OCI-LY3 (cell line): Measurements from ENCODE around the gene EID1.

Experiments
- H2AFZ ChIP-seq: fragments of 200-600, 300-600 bp; shearing (Covaris generic); 2 replicates; pipeline ENCODE4 v1.6.0; 2014; ENCODE audit warnings: antibody characterized with exemption, low read depth, low read length
- H3K27ac ChIP-seq: fragments of 200-600, 300-600 bp; sonication (generic); 2 replicates; pipeline ENCODE4 v1.5.1; 2014; ENCODE audit warnings: mild to moderate bottlenecking, low read length, moderate library complexity, mixed read lengths
- H3K27me3 ChIP-seq: fragments of 200-600, 300-600 bp; sonication (generic); 2 replicates; pipeline ENCODE4 v1.6.1; 2014; ENCODE audit warnings: low read depth, low read length, mixed read lengths
- H3K36me3 ChIP-seq: fragments of 200-600, 300-600 bp; sonication (generic); replicated peaks from 2 replicates; pipeline ENCODE3; 2014; ENCODE audit warnings: low read depth, low read length, mixed read lengths
- H3K4me1 ChIP-seq: fragments of 300-600, 200-600 bp; sonication (generic); 2 replicates; pipeline ENCODE4 v1.6.1; 2014; ENCODE audit warnings: low read length, mixed read lengths
- H3K4me2 ChIP-seq: fragments of 200-600, 300-600 bp; sonication (generic); 2 replicates; pipeline ENCODE4 v1.6.1; 2014; ENCODE audit warnings: low read length, mixed read lengths
- H3K4me3 ChIP-seq: fragments of 300-600, 200-600 bp; sonication (generic); 2 replicates; pipeline ENCODE4 v1.5.1; 2014; ENCODE audit warnings: antibody characterized with exemption, mild to moderate bottlenecking, low read length, moderate library complexity
- H3K79me2 ChIP-seq: fragments of 300-600, 200-600 bp; shearing (Covaris generic); 2 replicates; pipeline ENCODE4 v1.6.1; 2014; ENCODE audit warnings: mild to moderate bottlenecking, low read length, mixed read lengths
- H3K9ac ChIP-seq: fragments of 300-600, 200-600 bp; shearing (Covaris generic); 2 replicates; pipeline ENCODE4 v1.6.0; 2014; ENCODE audit warnings: mild to moderate bottlenecking, low read length, moderate library complexity
- H3K9me3 ChIP-seq: fragments of 200-600, 300-600 bp; shearing (Covaris generic); 2 replicates; pipeline ENCODE4 v1.6.1; 2014; ENCODE audit warnings: low read length, mixed read lengths; ENCODE audit not compliant: insufficient read depth
- H4K20me1 ChIP-seq: fragments of 200-600, 300-600 bp; sonication (generic); 2 replicates; pipeline ENCODE4 v1.6.1; 2016; ENCODE audit warnings: low read length, mixed read lengths; ENCODE audit not compliant: insufficient read depth
- CTCF ChIP-seq: fragments of 200-600, 300-600 bp; sonication (generic); IDR thresholded peaks from 2 replicates; pipeline ENCODE4 v1.5.1; 2014; ENCODE audit warnings: antibody characterized with exemption, low read length, low read depth
- EZH2phosphoT487 ChIP-seq: fragments of 200-600 bp; shearing (Covaris generic); IDR thresholded peaks from 2 replicates; pipeline ENCODE4 v1.6.1; 2018; ENCODE audit warnings: antibody characterized with exemption, mixed run types, low read depth

EID1 gene, protein sequence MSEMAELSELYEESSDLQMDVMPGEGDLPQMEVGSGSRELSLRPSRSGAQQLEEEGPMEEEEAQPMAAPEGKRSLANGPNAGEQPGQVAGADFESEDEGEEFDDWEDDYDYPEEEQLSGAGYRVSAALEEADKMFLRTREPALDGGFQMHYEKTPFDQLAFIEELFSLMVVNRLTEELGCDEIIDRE

GRCh38 chr15:48877630-48878595 lies at the start of gene EID1:
EID1 (plus strand) TSS chr15:48878134; CDS start chr15:48878177, 43 bp downstream.
- Histone ChIP-seq H3K4me2 (peak within 1 kb of the TSS; percentile 73), H3K27ac (peak within 1 kb of the TSS; percentile 82), H3K36me3 (peaks cover 17% of the 10 kb centered on the region), H3K4me1 (peaks cover 24% of the 10 kb centered on the region), H3K9me3 (no peaks in the 10 kb centered on the region), H2AFZ (peak within 1 kb of the TSS; percentile 91), H3K9ac (peak within 1 kb of the TSS; percentile 84), H3K27me3 (no peaks in the 10 kb centered on the region), H3K79me2 (peaks cover 24% of the 10 kb centered on the region), H3K4me3 (peak within 1 kb of the TSS; percentile 92), H4K20me1 (peaks cover 13% of the 10 kb centered on the region)
- TF ChIP-seq EZH2phosphoT487 = no peak

DNA sequence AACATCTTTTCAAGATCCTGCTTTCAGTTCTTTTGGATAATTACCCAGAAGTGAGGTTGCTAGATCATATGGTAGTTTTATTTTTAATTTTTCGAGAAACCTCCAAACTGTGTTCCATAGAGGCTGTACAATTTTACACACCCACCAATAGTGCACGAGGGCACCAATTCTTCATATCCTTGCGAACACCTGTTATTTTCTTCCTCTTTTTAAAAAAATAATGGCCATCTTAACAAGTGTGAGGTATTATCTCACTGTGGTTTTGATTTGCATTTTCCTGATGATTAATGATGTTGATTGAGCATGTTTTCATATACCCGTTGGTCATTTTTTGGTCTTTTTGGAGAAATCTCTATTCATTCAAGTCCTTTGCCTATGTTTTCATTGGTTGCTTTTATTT lies 49.5 kb upstream of the EID1 start:
- H3K4me2 ChIP-seq = no peak overlapping the region
- no peaks in the 10 kb centered on the region for H3K36me3 ChIP-seq
- no peak overlapping the region for H3K4me3 ChIP-seq
- no peaks in the 10 kb centered on the region for H3K79me2 ChIP-seq
- no peak overlapping the region for H3K27ac ChIP-seq
- H3K9ac ChIP-seq = no peak overlapping the region
- H3K4me1 ChIP-seq = peaks cover 5% of the 10 kb centered on the region; the same call in 1 of the 2 replicates
- no peaks in the 10 kb centered on the region for H3K27me3 ChIP-seq
- TF ChIP-seq CTCF = no peak
- no peak for TF ChIP-seq EZH2phosphoT487
- no peaks in the 10 kb centered on the region for H4K20me1 ChIP-seq
- no peaks in the 10 kb centered on the region for H3K9me3 ChIP-seq
- H2AFZ ChIP-seq = no peak overlapping the region

DNA sequence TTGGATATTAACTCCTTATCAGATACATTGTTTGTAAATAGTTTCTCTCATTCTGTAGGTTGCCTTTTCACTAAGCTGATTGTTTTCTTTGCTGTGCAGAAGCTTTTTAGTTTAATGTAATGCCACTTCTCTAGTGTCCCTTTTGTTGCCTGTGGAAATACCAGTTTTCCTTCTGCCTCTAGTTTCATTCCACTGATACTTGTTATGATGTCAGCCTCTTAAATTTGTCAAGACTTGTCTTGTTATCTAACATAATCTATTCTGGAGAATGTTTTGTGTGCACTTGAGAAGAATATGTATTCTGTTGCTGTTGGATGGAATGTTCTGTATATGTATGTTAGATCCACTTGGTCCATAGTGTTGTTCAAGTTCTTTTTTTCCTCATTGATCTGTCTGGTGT lies 49.0 kb upstream of the EID1 start:
- Histone ChIP-seq H3K4me3 (no peak overlapping the region), H2AFZ (no peak overlapping the region), H3K27me3 (no peaks in the 10 kb centered on the region), H4K20me1 (no peaks in the 10 kb centered on the region), H3K9me3 (no peaks in the 10 kb centered on the region), H3K4me2 (no peak overlapping the region), H3K36me3 (no peaks in the 10 kb centered on the region), H3K4me1 (peaks cover 5% of the 10 kb centered on the region; the same call in 1 of the 2 replicates), H3K9ac (no peak overlapping the region), H3K27ac (no peak overlapping the region), H3K79me2 (no peaks in the 10 kb centered on the region)
- TF ChIP-seq CTCF = no peak
- TF ChIP-seq EZH2phosphoT487 = no peak

DNA sequence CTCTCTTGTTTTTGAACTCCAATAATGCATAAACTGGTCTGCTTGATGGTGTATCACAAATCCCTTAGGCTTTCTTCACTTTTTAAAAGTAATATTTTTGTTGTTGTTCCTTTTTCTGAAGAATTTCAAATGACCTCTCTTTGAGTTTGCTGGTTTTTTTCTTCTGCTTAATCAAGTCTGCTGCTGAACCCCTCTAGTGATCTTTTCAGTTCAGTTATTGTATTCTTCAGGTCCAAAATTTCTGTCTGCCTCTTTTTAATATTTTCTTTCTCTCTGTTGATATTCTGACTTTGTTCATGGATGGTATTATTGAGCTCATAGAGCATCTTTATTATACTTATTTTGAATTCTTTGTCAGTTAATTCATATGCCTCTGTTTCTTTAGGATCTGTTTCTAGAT lies 45.3 kb upstream of the EID1 start:
- Histone ChIP-seq H3K4me2 (no peak overlapping the region), H3K9me3 (no peaks in the 10 kb centered on the region), H3K36me3 (no peaks in the 10 kb centered on the region), H3K4me1 (no peaks in the 10 kb centered on the region), H3K27me3 (no peaks in the 10 kb centered on the region), H3K27ac (no peak overlapping the region), H4K20me1 (no peaks in the 10 kb centered on the region), H2AFZ (no peak overlapping the region), H3K9ac (no peak overlapping the region), H3K79me2 (no peaks in the 10 kb centered on the region), H3K4me3 (no peak overlapping the region)
- no peak for TF ChIP-seq CTCF
- no peak for TF ChIP-seq EZH2phosphoT487
